PC-9 (cell line): ENCODE results near the gene LILRB3. TPM values are rescaled to one million over a fixed set of nuclear protein-coding genes. Genes with fewer than 3 reads are reported as not detected.
A peak's percentile ranks its signal among the peaks of the same experiment; 100 is the strongest.

Experiments
- BruUV-seq: library from RNA; stranded (reverse); fragments of 400-500 nt; replicated peaks from 2 replicates; lab custom pipeline; 2021; lab: Mats Ljungman, UMichigan
- CTCF ChIA-PET: fragments of 300-600 bp; sonication (Branson Sonifier 250); formaldehyde crosslinking; loops from one replicate; lab custom pipeline; 2022; ENCODE audit warnings: antibody characterized with exemption; lab: Charles Lee
- POLR2A ChIA-PET: fragments of 300-600 bp; sonication (Branson Sonifier 250); formaldehyde crosslinking; loops from one replicate; lab custom pipeline; 2022; ENCODE audit warnings: antibody characterized with exemption; ENCODE audit not compliant: unreplicated experiment; lab: Charles Lee
- DNase-seq, 2 experiments: peaks; one replicate each; pipeline versions ENCODE4 v3.0.0 to v3.0.0-alpha.2; 2015 to 2022; ENCODE audit warnings: mixed read lengths in 1 of 2
- H2AFZ ChIP-seq: fragments of 200-600 bp; sonication (generic); 2 replicates; pipeline ENCODE4 v1.8.1; 2017; ENCODE audit warnings: antibody characterized with exemption
- H3F3A ChIP-seq: fragments of 200-600 bp; sonication (generic); 2 replicates; pipeline ENCODE4 v1.8.1; 2017; ENCODE audit warnings: antibody characterized with exemption, mild to moderate bottlenecking, low read depth; ENCODE audit not compliant: insufficient read depth
- H3K27ac ChIP-seq: fragments of 200-600 bp; sonication (generic); 2 replicates; pipeline ENCODE4 v1.6.1; 2016; ENCODE audit warnings: mixed run types
- H3K27me3 ChIP-seq: fragments of 200-600 bp; sonication (generic); 2 replicates; pipeline ENCODE4 v1.6.1; 2016; ENCODE audit warnings: low read depth, mixed run types; ENCODE audit not compliant: insufficient read depth
- H3K36me3 ChIP-seq: fragments of 200-600 bp; sonication (generic); 2 replicates; pipeline ENCODE4 v1.6.1; 2016; ENCODE audit warnings: low read depth, mixed run types
- H3K4me1 ChIP-seq: fragments of 200-600 bp; sonication (generic); replicated peaks from 2 replicates; pipeline ENCODE4 v1.6.1; 2016; ENCODE audit warnings: mixed run types; ENCODE audit not compliant: insufficient read depth
- H3K4me2 ChIP-seq: fragments of 200-600 bp; sonication (generic); 2 replicates; pipeline ENCODE4 v1.6.1; 2017; ENCODE audit warnings: mixed run types
- H3K4me3 ChIP-seq: fragments of 200-600 bp; sonication (generic); 2 replicates; pipeline ENCODE4 v1.6.1; 2016; ENCODE audit warnings: mixed run types
- H3K79me2 ChIP-seq: fragments of 200-600 bp; sonication (generic); 2 replicates; pipeline ENCODE4 v1.6.1; 2017; ENCODE audit warnings: low read depth, mixed run types
- H3K9me2 ChIP-seq: fragments of 200-600 bp; sonication (generic); 2 replicates; pipeline ENCODE4 v1.8.1; 2017; ENCODE audit warnings: mild to moderate bottlenecking; ENCODE audit not compliant: insufficient read depth
- H3K9me3 ChIP-seq: fragments of 200-600 bp; sonication (generic); 2 replicates; pipeline ENCODE4 v1.8.1; 2016; ENCODE audit warnings: low read depth; ENCODE audit not compliant: insufficient read depth
- H4K20me1 ChIP-seq: fragments of 200-600 bp; sonication (generic); 2 replicates; pipeline ENCODE4 v1.8.1; 2017; ENCODE audit not compliant: insufficient read depth
- EZH2 ChIP-seq: fragments of 200-600 bp; sonication (generic); IDR thresholded peaks from 2 replicates; pipeline ENCODE4 v1.8.0; 2017; ENCODE audit warnings: antibody characterized with exemption, low read depth
- intact Hi-C: fragments of 100-400 bp; cut with micrococcal nuclease; formaldehyde crosslinking; loops from one replicate; pipeline ENCODE4 v1.10.0; 2022; ENCODE audit not compliant: unreplicated experiment
- total RNA-seq: library from RNA; stranded (reverse); gene quantifications from 2 replicates; pipeline ENCODE4 v1.2.3, GENCODE V29; 2021
- TF ChIP-seq, protein P1 (sequence below): fragments of 200-600 bp; sonication (generic); conservative IDR thresholded peaks from 2 replicates; pipeline ENCODE4 v1.6.1; 2017; ENCODE audit warnings: mixed run types, antibody characterized with exemption, mild to moderate bottlenecking, moderate library complexity

The LILRB3 gene
- total RNA-seq, 1 experiment from 2014 or later: not detected

DNA sequence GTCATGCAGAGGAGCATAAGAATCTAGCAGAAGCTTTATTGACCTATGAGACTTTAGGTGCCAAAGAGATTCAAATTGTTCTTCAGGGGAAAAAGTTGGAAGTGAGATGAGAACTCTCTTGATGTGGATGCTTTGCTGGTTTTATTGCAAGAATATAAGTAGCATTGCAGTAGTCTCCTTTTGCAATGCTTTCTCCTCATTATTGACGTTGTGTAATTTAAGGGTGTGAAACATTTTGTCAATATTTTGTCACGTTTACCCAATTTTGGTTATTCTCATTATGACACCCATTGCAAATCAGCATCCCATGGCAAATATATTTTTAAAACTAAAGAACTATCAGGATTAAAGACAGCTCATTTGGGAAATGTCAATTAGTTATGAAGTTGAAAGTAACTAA, 46.1 kb upstream of the LILRB3 start:
- Histone ChIP-seq H3K79me2 (no peaks in the 10 kb centered on the region), H3K27ac (no peak overlapping the region), H3K36me3 (no peaks in the 10 kb centered on the region), H3K4me3 (no peak overlapping the region), H2AFZ (no peak overlapping the region), H4K20me1 (no peaks in the 10 kb centered on the region), H3K9me2 (no peaks in the 10 kb centered on the region), H3K27me3 (peaks cover 88% of the 10 kb centered on the region), H3K4me1 (no peaks in the 10 kb centered on the region), H3F3A (no peaks in the 10 kb centered on the region), H3K4me2 (no peak overlapping the region), H3K9me3 (no peaks in the 10 kb centered on the region)
- TF ChIP-seq EZH2: no peak
- TF ChIP-seq, protein P1, sequence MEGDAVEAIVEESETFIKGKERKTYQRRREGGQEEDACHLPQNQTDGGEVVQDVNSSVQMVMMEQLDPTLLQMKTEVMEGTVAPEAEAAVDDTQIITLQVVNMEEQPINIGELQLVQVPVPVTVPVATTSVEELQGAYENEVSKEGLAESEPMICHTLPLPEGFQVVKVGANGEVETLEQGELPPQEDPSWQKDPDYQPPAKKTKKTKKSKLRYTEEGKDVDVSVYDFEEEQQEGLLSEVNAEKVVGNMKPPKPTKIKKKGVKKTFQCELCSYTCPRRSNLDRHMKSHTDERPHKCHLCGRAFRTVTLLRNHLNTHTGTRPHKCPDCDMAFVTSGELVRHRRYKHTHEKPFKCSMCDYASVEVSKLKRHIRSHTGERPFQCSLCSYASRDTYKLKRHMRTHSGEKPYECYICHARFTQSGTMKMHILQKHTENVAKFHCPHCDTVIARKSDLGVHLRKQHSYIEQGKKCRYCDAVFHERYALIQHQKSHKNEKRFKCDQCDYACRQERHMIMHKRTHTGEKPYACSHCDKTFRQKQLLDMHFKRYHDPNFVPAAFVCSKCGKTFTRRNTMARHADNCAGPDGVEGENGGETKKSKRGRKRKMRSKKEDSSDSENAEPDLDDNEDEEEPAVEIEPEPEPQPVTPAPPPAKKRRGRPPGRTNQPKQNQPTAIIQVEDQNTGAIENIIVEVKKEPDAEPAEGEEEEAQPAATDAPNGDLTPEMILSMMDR: no peak
- ChIA-PET CTCF (interaction anchor here (0.8 kb wide), 1 partner anchor 122 kb away, joined by 3 read pairs; no protein-coding TSS in a partner anchor), POLR2A (no interaction called here)
- DNase-seq: no peak
- intact Hi-C loops: no loop called here
- no TSS peak for BruUV-seq

DNA sequence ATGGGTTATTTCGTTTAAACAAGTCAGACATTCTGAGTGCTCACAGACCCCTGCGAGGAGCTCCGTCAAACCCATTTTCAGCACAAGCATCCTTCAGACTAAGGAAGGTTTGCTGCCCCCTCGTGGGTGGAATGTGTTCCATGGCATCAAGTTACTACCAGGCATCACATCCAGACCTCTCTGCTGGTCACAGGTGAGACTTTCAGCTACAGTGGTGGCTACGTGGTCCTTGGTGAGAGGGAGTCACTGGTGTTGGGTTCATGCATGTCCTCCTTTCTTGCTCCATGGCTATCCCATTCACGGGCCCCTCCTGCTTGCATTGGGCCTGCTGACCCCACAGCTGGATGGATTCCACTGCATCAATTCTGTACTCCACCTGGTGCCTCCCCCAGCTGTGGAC, 43.3 kb upstream of the LILRB3 start:
- H3K27me3 ChIP-seq: peaks cover 77% of the 10 kb centered on the region
- H3F3A ChIP-seq: no peaks in the 10 kb centered on the region
- ChIA-PET POLR2A (interaction anchor here (0.6 kb wide), 3 partner anchors 78 to 1451 kb away, joined by 3 to 6 read pairs (median 5); no protein-coding TSS in a partner anchor), CTCF (interaction anchor here (0.5 to 0.6 kb wide), 7 partner anchors 13 to 1152 kb away, joined by 3 to 7 read pairs (median 4); partner anchors contain the start of gene TSEN34)
- BruUV-seq: no TSS peak
- no peak overlapping the region for H3K27ac ChIP-seq
- no peaks in the 10 kb centered on the region for H3K79me2 ChIP-seq
- H3K9me3 ChIP-seq: no peaks in the 10 kb centered on the region
- no peak overlapping the region for H3K4me3 ChIP-seq
- peak; percentile 69 to 79 for DNase-seq
- no peaks in the 10 kb centered on the region for H4K20me1 ChIP-seq
- no peaks in the 10 kb centered on the region for H3K4me1 ChIP-seq
- TF ChIP-seq EZH2: no peak
- TF ChIP-seq, protein P1: peak; percentile 95
- H2AFZ ChIP-seq: no peak overlapping the region
- no peaks in the 10 kb centered on the region for H3K36me3 ChIP-seq
- intact Hi-C loops: no loop called here
- no peaks in the 10 kb centered on the region for H3K9me2 ChIP-seq
- H3K4me2 ChIP-seq: no peak overlapping the region

- no peak overlapping the region for H2AFZ ChIP-seq
- ChIA-PET POLR2A (no interaction called here), CTCF (no interaction called here)
- H4K20me1 ChIP-seq: no peaks in the 10 kb centered on the region
- intact Hi-C loops: no loop called here
- TF ChIP-seq EZH2: no peak
- TF ChIP-seq, protein P1: no peak
- no peaks in the 10 kb centered on the region for H3K9me3 ChIP-seq
- H3F3A ChIP-seq: no peaks in the 10 kb centered on the region
- H3K27me3 ChIP-seq: peaks cover 76% of the 10 kb centered on the region
- DNase-seq: no peak
- no peak overlapping the region for H3K4me3 ChIP-seq
- H3K4me2 ChIP-seq: no peak overlapping the region
- no peaks in the 10 kb centered on the region for H3K36me3 ChIP-seq
- H3K9me2 ChIP-seq: no peaks in the 10 kb centered on the region
- no peak overlapping the region for H3K27ac ChIP-seq
- H3K79me2 ChIP-seq: no peaks in the 10 kb centered on the region
- no TSS peak for BruUV-seq
- H3K4me1 ChIP-seq: no peaks in the 10 kb centered on the region
These were observed 39.7 kb upstream of the LILRB3 start for GRCh38 chr19:54262470-54262869.
